ENCODE results near the gene TFB2M.

The TFB2M gene

GRCh38 chr1:246559310-246559709 is 6.8 kb downstream of the TFB2M start:
- DNase-seq (ENCODE audit: low read depth in 3 of 3, low spot score in 1 of 3) = no peak

GRCh38 chr1:246558041-246558440 is 8.0 kb downstream of the TFB2M start:
- no peak for DNase-seq (ENCODE audit: low read depth in 3 of 3, low spot score in 1 of 3)

DNA sequence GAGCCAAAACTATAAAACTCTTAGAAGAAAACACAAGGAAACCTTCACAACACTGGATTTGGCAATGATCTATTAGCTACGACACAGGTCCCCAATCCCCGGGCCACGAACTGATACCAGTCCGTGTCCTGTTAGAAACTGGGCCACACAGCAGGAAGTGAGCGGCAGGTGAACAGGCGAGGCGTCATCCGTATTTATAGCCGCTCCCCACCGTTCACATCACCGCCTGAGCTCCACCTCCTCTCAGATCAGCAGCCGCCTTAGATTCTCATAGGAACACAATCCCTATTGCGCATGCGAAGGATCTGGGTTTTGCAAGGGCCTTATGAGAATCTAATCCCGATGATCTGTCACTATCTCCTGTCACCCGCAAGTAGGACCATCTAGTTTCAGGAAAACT is 11.9 kb downstream of the TFB2M start:
- DNase-seq (ENCODE audit: low read depth in 3 of 3, low spot score in 1 of 3) = no peak

DNA sequence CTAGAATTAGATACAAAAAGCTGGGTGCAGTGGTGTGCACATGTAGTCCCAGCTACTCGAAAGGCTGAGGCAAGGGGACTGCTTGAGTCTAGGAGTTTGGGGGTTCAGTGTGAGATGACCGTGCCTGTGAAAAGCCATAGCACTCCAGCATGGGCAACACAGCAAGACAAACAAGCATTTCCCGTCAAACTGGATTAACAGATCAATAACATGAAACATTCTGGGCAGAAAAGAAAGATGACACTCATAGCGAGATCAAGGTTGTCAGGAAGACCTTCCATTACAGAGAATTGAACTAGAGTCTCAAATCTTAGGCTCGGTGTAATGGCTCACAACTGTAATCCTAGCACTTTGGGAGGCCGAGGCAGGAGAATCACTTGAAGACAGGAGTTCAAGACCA is 14.0 kb downstream of the TFB2M start:
- DNase-seq (ENCODE audit: low read depth in 3 of 3, low spot score in 1 of 3) = no peak

GRCh38 chr1:246550402-246550801 is 15.7 kb downstream of the TFB2M start:
- no peak for DNase-seq (ENCODE audit: low read depth in 3 of 3, low spot score in 1 of 3)

DNA sequence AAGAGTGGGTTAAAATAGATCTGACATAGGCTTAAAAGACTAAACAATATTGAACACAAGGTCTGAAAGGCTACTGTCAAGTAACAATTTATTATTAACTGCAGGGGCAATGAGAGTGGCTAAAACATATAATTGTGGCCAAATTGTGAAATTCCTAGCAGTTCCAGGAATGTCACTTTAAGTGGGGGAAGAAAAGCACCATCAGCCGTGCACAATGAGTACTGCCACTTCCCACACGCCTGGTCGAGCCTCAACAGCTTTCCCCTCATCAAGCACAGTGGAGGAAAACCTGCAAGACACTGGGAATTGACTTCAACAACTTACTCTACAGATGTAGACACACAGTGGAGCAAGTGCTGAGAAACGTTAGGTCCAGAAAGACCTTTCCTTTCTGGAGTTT is 16.4 kb downstream of the TFB2M start:
- no peak for DNase-seq (ENCODE audit: low read depth in 3 of 3, low spot score in 1 of 3)

DNA sequence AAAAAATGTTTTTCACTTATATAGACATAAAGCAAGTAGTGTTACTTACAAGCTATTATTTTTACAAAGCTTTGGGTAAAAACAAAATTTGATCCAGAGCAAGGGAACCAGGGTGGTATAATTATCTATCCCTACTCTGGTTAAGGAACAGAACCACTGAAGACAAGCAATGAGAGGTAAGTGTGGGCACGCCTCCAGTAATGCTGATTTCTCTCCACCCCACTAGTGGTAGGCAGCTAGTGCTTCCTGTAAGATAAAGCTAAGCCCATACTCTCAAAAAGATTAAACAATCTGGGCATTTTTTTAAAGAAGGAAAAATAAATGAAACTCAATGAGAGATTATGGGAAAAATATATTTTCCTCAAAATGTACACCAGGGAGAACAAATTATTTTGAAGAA is 22.1 kb downstream of the TFB2M start:
- DNase-seq (ENCODE audit: low read depth in 3 of 3, low spot score in 1 of 3) = no peak

DNA sequence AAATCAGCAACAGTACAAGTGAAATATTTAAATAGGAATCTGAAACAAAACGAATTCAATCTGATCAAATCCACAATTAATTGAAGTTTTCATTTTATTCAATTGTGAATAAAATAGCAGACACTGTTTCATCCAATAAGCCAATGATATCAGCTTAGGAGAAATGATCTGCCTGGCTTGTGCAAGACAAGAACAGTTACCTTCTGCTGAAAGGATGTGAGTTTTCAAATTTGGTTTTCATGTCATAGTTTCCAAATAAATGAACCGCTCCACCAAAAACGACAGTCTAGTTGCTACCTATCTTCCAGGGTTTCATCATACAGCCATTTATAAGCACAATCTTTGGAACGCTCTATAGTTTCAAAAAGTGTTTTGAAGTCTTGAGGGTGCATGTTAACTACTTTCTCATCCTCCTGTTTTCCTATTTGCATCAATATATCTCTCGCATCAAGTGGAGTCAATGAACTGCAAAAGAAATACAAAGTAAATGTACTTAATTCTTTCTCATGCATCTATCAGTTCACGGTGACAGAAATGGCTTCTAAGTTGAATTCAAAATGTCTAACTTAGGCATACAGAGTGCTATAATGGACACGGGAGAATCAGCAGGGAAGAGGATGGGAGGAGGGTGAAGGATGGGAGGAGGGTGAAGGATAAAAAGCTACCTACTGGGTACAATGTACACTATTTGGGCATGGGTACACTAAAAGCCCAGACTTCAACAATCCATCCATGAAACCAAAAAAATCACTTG is 25.1 kb downstream of the TFB2M start:
- no peak for DNase-seq (ENCODE audit: low read depth in 3 of 3, low spot score in 1 of 3)

DNA sequence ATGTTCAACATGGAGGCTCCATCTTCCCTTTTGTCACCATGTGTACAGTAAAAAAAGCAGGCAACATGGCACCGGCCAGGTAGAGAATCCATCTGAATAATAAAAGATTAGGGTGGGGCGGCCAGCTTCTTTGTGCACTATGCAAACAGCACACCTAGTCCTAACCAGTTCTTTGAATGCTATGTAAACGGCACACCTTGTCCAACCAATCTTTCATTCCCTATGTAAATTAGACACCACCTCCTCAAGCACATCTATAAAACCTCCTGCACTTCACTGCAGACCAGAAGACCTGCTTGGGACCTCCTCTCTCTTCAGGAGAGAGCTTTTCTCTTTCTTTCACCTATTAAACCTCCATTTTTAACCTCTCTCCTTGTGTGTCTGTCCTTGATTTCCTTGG is 28.2 kb downstream of the TFB2M start:
- no peak for DNase-seq (ENCODE audit: low read depth in 3 of 3, low spot score in 1 of 3)

DNA sequence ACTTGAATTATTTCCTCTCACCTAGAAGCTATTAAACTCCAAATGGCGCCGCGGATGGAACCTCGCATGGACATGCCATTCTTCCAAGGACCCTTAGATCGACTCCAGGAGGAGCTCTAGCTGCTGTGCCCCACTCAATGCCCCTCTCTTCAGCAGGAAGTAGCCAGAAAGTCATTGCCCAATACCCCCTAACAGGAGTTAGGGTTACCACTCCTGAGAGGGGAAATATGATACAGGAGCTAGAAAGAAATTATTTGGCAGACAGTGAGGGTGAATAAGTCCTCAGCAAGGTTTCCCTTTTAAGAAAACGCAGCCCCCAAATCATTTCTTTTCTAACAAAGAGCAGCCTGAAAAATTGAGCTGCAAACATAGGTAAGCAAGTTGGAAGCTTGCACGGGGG is 28.6 kb downstream of the TFB2M start:
- DNase-seq (ENCODE audit: low read depth in 3 of 3, low spot score in 1 of 3) = no peak

GRCh38 chr1:246534114-246534513 is 31.9 kb downstream of the TFB2M start:
- no peak for DNase-seq (ENCODE audit: low read depth in 3 of 3, low spot score in 1 of 3)

DNA sequence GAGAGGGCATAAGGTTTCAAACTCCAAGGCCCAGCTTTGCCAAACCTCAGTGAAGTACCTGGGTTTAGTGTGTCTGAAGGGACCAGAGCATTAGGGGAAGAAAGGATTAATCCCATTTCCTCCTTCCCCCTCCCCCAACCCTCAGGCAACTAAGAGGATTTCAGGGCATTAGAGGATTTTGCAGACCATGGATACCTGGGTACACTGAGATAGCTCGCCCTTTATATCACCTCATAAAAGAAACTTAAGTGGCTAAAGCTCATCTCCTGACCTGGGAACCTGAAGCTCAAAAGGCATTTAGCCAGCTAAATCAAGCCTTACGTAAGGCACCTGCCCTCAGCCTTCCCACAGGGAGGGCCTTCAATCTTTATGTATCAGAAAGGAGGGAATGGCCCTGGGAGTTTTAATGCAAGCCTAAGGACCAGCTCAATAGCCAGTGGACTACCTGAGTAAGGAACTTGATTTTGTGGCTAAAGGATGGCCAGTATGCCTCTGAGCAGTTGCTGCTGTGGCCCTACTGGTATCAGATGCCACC is 32.6 kb downstream of the TFB2M start:
- no peak for DNase-seq (ENCODE audit: low read depth in 3 of 3, low spot score in 1 of 3)

DNA sequence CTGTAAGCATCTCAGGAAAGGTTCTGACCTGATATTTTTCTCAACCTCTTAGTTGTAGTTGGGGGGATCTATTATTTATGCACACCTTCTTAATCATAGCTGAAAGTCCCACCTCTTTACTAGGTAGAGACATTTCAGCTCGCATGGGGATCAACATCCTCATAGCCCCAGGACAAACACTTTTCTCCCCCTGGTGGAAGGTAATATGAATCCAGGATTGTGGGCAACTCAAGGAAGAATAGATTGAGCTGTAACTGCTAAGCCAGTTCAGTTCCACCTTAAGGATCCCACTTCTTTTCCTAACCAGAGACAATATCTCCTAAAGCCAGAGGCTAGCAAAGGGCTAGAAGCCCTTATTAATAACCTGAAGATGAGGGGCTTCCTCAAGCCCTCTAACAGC is 33.5 kb downstream of the TFB2M start:
- no peak for DNase-seq (ENCODE audit: low read depth in 3 of 3, low spot score in 1 of 3)

- no peak for DNase-seq (ENCODE audit: low read depth in 3 of 3, low spot score in 1 of 3)
These were observed 35.6 kb downstream of the TFB2M start for GRCh38 chr1:246530482-246530881.

DNA sequence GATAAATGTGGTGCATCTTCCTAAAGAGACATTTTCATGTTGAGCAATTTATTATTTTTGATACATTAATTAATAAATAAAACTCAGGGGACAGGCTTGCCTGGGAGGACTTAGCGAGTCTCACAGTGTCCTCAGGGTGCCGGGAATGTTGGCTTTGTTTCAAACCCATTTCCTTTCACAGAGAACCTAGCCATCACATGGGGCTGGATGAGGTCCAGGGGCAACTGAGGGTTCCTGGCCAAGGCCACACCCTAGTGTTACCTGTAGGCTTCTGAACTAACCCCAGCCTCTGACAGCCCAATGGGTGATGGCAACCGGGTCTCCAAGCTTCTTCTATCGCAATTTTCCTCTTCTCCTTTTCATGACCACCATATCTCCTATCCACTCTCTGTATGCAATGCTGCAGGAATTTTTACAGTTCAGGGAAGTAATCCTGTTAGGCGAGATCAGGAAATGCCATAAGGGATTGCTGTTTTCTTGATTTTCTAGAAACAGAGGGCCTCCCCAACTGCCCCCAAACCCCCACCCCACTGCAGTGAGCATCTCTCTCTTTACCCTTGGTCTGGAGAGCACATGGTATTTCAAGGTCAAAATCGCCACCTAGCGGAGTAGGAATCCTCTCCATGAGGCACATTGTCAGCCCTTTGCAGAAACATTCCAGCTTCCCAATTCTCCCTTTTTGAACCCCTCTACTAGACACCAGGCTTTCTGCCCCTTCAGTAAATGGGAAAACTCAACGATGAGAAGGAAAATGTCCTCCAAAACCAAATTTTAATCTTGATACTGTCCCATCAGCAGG is 36.9 kb downstream of the TFB2M start:
- DNase-seq (ENCODE audit: low read depth in 3 of 3, low spot score in 1 of 3) = no peak

DNA sequence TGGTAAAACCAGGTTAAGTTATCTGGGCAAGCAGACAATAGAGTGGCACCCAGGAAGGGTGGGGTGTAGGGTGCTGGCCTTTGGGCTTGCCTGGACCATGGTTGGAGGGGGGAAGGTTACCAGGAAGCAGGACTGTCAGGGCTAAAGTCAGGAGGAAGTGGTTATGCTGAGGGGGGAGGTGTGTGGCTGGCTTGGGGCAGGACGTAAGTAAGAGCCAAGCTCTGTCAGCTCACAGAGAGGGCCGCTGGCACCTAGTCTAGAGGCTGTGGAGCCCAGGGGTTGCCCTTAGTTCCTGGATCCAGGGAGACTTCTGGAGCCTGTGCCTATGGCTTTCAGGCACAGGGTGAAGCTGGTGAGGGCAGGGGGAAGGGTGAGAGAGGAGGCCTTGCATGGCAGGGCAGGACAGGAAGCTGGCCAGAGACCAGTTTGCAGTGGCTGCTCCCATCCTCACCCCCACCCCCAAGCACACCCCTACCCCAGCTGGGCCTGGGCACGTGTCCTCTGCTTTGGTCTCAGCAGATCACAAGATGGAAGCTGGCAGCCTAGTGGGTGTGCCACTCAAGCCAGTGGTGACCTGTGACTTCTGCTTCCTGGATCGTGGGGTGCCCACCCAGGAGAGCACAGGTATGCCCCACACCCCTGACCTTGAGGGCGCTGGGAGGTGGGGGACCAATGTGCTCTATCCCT is 38.5 kb downstream of the TFB2M start:
- no peak for DNase-seq (ENCODE audit: low read depth in 3 of 3, low spot score in 1 of 3)

GRCh38 chr1:246526915-246527314 is 39.1 kb downstream of the TFB2M start:
- DNase-seq (ENCODE audit: low read depth in 3 of 3, low spot score in 1 of 3) = no peak

DNA sequence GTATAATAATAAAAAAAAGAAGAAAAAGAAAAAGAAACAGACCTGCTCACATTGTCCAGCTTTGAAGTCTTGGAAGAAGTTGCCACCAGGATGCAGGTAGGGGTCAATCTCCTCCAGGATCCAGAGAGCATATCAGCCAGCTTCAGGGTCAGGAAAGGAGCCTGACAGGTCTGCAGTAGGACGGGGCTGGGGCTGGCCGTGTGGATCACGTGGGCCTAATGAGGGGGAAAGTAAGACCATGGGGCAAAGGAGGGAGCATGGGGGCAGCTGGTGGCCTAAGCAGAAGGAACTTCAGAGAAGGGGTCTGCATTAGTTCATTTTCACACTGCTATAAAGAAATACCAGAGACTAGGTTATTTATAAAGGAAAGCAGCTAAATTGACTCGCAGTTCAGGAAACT is 39.7 kb downstream of the TFB2M start:
- DNase-seq (ENCODE audit: low read depth in 3 of 3, low spot score in 1 of 3) = no peak

GRCh38 chr1:246519514-246519913 is 46.5 kb downstream of the TFB2M start:
- DNase-seq (ENCODE audit: low read depth in 3 of 3, low spot score in 1 of 3) = no peak

- no peak for DNase-seq (ENCODE audit: low read depth in 3 of 3, low spot score in 1 of 3)
These were observed 47.4 kb downstream of the TFB2M start for GRCh38 chr1:246518456-246519205.

DNA sequence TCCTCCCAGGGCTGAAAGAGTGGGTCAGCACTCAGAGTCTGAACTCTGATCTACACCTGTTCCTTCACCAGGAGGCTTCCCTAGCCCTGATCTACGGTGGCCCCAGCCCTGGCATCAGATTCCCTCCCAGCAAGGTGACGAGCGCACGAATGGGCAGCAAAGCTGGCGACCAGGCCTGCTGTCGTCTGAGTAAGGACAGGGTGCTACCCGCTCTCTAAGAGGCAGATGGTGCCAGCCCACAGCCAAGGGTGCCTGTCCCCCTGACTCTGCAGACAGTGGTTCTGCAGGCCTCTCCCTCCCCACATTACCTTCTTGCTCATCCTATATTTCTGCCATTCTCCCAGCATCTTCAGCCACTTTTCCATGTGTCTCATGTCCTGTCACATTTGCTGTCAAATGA is 48.7 kb downstream of the TFB2M start:
- DNase-seq (ENCODE audit: low read depth in 3 of 3, low spot score in 1 of 3) = no peak

All from stimulated activated CD4-positive, alpha-beta T cell treated with anti-CD3 and anti-CD28 coated beads, TNF-alpha, amount 100 ng/mL, for 1 hour (primary cell).